ENCODE results near the gene PHF19. TPM values are rescaled to one million over a fixed set of nuclear protein-coding genes. Genes with fewer than 3 reads are reported as not detected.

Gene PHF19
- total and polyA plus RNA-seq, 4 donors: 25.9 to 66.7 (median 51.2) TPM

GRCh38 chr9:120830865-120831264 is 46.1 kb downstream of the PHF19 start:
- Histone ChIP-seq H3K27me3 (ENCODE audit: control insufficient read depth in 1 of 2, insufficient read depth in 2 of 2, low read length in 1 of 2) (no peaks in the 10 kb centered on the region), H3K4me1 (ENCODE audit: control insufficient read depth in 1 of 2, insufficient read depth in 2 of 2, low read length in 2 of 2) (no peaks in the 10 kb centered on the region), H3K36me3 (ENCODE audit: control insufficient read depth in 1 of 2, insufficient read depth in 2 of 2, low read length in 1 of 2) (peaks cover 0 to 13% of the 10 kb centered on the region in 2 donors), H3K9me3 (ENCODE audit: control insufficient read depth, low read length) (no peaks in the 10 kb centered on the region), H3K4me3 (ENCODE audit: low read length in 2 of 2) (no peak overlapping the region), H3K27ac (ENCODE audit: low read depth in 1 of 2, low read length in 2 of 2) (no peak overlapping the region)
- 88 to 94% methylated on average over 3 of the region's 3 CpGs for WGBS, 2 donors
- intact Hi-C loops (cut with DNase I): no loop called here
- no peak for DNase-seq
- no peak for ATAC-seq (ENCODE audit: low FRiP score)

DNA sequence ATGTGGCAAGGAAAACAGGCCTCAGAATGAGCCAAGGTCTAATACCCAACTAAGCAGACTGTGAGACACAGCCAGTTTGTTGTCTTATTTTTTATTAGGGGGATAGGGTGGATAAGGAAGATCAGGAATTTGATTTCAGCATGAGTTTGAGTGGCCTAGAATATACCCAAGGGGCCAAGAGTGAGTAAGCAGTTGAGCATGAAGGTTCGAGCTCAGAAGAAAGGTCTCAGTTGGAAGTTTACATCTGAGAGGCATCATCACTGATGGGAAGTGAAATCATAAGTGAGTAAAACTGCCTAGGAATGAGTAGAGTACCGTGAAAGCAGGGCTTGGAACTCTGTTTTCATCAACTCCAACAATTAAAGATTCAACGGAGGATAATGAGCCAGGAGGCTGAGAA is 46.8 kb downstream of the PHF19 start:
- Histone ChIP-seq H3K9me3 (ENCODE audit: control insufficient read depth, low read length) (no peaks in the 10 kb centered on the region), H3K4me1 (ENCODE audit: control insufficient read depth in 1 of 2, insufficient read depth in 2 of 2, low read length in 2 of 2) (no peaks in the 10 kb centered on the region), H3K4me3 (ENCODE audit: low read length in 2 of 2) (no peak overlapping the region), H3K36me3 (ENCODE audit: control insufficient read depth in 1 of 2, insufficient read depth in 2 of 2, low read length in 1 of 2) (peaks cover 0 to 13% of the 10 kb centered on the region in 2 donors), H3K27ac (ENCODE audit: low read depth in 1 of 2, low read length in 2 of 2) (no peak overlapping the region), H3K27me3 (ENCODE audit: control insufficient read depth in 1 of 2, insufficient read depth in 2 of 2, low read length in 1 of 2) (no peaks in the 10 kb centered on the region)
- WGBS, 2 donors: 85 to 88% methylated on average over 3 of the region's 3 CpGs
- DNase-seq (no peak), ATAC-seq (ENCODE audit: low FRiP score) (no peak)
- intact Hi-C loops (cut with DNase I): no loop called here

DNA sequence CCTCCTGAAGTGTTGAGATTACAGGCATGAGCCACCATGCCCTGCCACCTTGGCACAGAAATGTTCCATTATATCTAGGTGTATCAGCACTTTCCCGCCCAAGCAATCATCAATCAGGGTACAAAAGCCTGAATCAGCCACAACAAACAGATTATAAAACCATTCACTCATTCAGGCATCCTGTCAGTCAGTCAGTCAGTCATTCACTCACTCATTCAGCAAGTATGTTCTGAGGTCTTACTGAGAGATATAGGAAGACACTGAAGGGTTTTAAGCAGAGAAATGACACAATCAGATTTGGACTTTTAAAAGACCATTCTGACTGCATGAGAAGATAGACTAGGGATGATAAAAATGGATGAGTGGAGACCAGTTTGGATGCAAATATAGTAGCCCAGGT is 47.3 kb downstream of the PHF19 start:
- intact Hi-C loops (cut with DNase I): no loop called here
- WGBS, 2 donors: 90 to 97% methylated on average over 1 of the region's 1 CpG
- DNase-seq (no peak), ATAC-seq (ENCODE audit: low FRiP score) (no peak)
- Histone ChIP-seq H3K9me3 (ENCODE audit: control insufficient read depth, low read length) (no peaks in the 10 kb centered on the region), H3K27me3 (ENCODE audit: control insufficient read depth in 1 of 2, insufficient read depth in 2 of 2, low read length in 1 of 2) (no peaks in the 10 kb centered on the region), H3K4me1 (ENCODE audit: control insufficient read depth in 1 of 2, insufficient read depth in 2 of 2, low read length in 2 of 2) (no peaks in the 10 kb centered on the region), H3K27ac (ENCODE audit: low read depth in 1 of 2, low read length in 2 of 2) (no peak overlapping the region), H3K4me3 (ENCODE audit: low read length in 2 of 2) (no peak overlapping the region), H3K36me3 (ENCODE audit: control insufficient read depth in 1 of 2, insufficient read depth in 2 of 2, low read length in 1 of 2) (peaks cover 0 to 13% of the 10 kb centered on the region in 2 donors)

DNA sequence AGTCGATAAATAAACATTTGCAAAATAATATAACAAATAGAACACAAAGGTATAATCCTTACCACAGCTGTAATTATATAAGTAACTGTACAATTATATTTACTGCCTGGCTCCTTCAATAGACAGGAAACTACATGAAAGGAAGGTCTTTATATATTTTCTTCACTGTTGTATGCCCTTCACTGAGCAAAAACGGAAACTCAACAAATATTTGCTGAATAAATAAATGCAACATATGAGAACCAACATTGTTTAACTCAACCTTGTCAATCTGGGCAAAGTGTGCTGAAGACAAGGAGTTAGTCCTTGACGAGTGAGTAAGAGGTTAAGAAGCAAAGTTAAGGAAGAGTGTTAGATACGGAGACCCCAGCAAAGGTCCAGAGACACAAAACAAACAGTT is 56.9 kb downstream of the PHF19 start:
- Histone ChIP-seq H3K4me3 (ENCODE audit: low read length in 2 of 2) (no peak overlapping the region), H3K9me3 (ENCODE audit: control insufficient read depth, low read length) (no peaks in the 10 kb centered on the region), H3K27ac (ENCODE audit: low read depth in 1 of 2, low read length in 2 of 2) (no peak overlapping the region), H3K4me1 (ENCODE audit: control insufficient read depth in 1 of 2, insufficient read depth in 2 of 2, low read length in 2 of 2) (no peaks in the 10 kb centered on the region), H3K27me3 (ENCODE audit: control insufficient read depth in 1 of 2, insufficient read depth in 2 of 2, low read length in 1 of 2) (no peaks in the 10 kb centered on the region), H3K36me3 (ENCODE audit: control insufficient read depth in 1 of 2, insufficient read depth in 2 of 2, low read length in 1 of 2) (peaks cover 11 to 14% of the 10 kb centered on the region in 2 donors)
- DNase-seq (no peak), ATAC-seq (ENCODE audit: low FRiP score) (no peak)
- intact Hi-C loops (cut with DNase I): no loop called here
- 86 to 88% methylated on average over 4 of the region's 4 CpGs for WGBS, 2 donors

GRCh38 chr9:120818595-120818994 is 58.4 kb downstream of the PHF19 start:
- Histone ChIP-seq H3K4me3 (ENCODE audit: low read length in 2 of 2) (no peak overlapping the region), H3K27me3 (ENCODE audit: control insufficient read depth in 1 of 2, insufficient read depth in 2 of 2, low read length in 1 of 2) (no peaks in the 10 kb centered on the region), H3K27ac (ENCODE audit: low read depth in 1 of 2, low read length in 2 of 2) (no peak overlapping the region), H3K4me1 (ENCODE audit: control insufficient read depth in 1 of 2, insufficient read depth in 2 of 2, low read length in 2 of 2) (no peaks in the 10 kb centered on the region), H3K9me3 (ENCODE audit: control insufficient read depth, low read length) (no peaks in the 10 kb centered on the region), H3K36me3 (ENCODE audit: control insufficient read depth in 1 of 2, insufficient read depth in 2 of 2, low read length in 1 of 2) (peaks cover 11 to 14% of the 10 kb centered on the region in 2 donors)
- intact Hi-C loops (cut with DNase I): no loop called here
- ATAC-seq (ENCODE audit: low FRiP score) (no peak), DNase-seq (no peak)
- 53 to 59% methylated on average over 1 of the region's 1 CpG for WGBS, 2 donors

- Histone ChIP-seq H3K36me3 (ENCODE audit: control insufficient read depth in 1 of 2, insufficient read depth in 2 of 2, low read length in 1 of 2) (peaks cover 4 to 9% of the 10 kb centered on the region in 2 donors), H3K4me3 (ENCODE audit: low read length in 2 of 2) (no peak overlapping the region), H3K9me3 (ENCODE audit: control insufficient read depth, low read length) (no peaks in the 10 kb centered on the region), H3K27me3 (ENCODE audit: control insufficient read depth in 1 of 2, insufficient read depth in 2 of 2, low read length in 1 of 2) (no peaks in the 10 kb centered on the region), H3K4me1 (ENCODE audit: control insufficient read depth in 1 of 2, insufficient read depth in 2 of 2, low read length in 2 of 2) (no peaks in the 10 kb centered on the region), H3K27ac (ENCODE audit: low read depth in 1 of 2, low read length in 2 of 2) (no peak overlapping the region)
- WGBS, 2 donors: 96 to 98% methylated on average over 4 of the region's 4 CpGs
- ATAC-seq (ENCODE audit: low FRiP score) (no peak), DNase-seq (no peak)
- intact Hi-C loops (cut with DNase I): no loop called here
Observed at GRCh38 chr9:120815075-120815474, 61.9 kb downstream of the PHF19 start.

DNA sequence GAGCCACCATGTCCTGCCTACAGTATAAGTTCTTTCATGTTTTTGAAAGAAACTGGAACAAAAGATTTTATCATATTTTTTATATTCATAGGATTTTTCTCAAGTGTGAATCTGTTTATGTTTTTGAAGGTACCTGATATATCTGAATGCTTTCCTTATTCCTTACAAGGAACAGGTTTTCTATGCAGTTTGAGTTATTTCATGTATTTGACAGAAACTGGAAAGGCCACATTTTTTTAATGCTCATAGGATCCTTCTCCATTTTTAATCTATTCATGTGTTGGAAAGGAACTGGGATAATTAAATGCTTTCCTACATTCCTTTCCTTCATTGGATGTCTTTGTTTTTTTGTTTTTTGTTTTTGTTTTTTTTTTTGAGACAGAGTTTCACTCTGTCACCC is 68.1 kb downstream of the PHF19 start:
- H3K9me3 ChIP-seq (ENCODE audit: control insufficient read depth, low read length): peaks cover 2% of the 10 kb centered on the region
- no peaks in the 10 kb centered on the region for H3K4me1 ChIP-seq (ENCODE audit: control insufficient read depth in 1 of 2, insufficient read depth in 2 of 2, low read length in 2 of 2)
- no peaks in the 10 kb centered on the region for H3K36me3 ChIP-seq (ENCODE audit: control insufficient read depth in 1 of 2, insufficient read depth in 2 of 2, low read length in 1 of 2)
- no peak overlapping the region for H3K4me3 ChIP-seq (ENCODE audit: low read length in 2 of 2)
- intact Hi-C loops (cut with DNase I): no loop called here
- DNase-seq (no peak), ATAC-seq (ENCODE audit: low FRiP score) (no peak)
- no peaks in the 10 kb centered on the region for H3K27me3 ChIP-seq (ENCODE audit: control insufficient read depth in 1 of 2, insufficient read depth in 2 of 2, low read length in 1 of 2)
- no peak overlapping the region for H3K27ac ChIP-seq (ENCODE audit: low read depth in 1 of 2, low read length in 2 of 2)

GRCh38 chr9:120807607-120808379 is 69.2 kb downstream of the PHF19 start:
- Histone ChIP-seq H3K27ac (ENCODE audit: low read depth in 1 of 2, low read length in 2 of 2) (no peak overlapping the region), H3K4me3 (ENCODE audit: low read length in 2 of 2) (no peak overlapping the region), H3K27me3 (ENCODE audit: control insufficient read depth in 1 of 2, insufficient read depth in 2 of 2, low read length in 1 of 2) (no peaks in the 10 kb centered on the region), H3K36me3 (ENCODE audit: control insufficient read depth in 1 of 2, insufficient read depth in 2 of 2, low read length in 1 of 2) (no peaks in the 10 kb centered on the region), H3K4me1 (ENCODE audit: control insufficient read depth in 1 of 2, insufficient read depth in 2 of 2, low read length in 2 of 2) (no peaks in the 10 kb centered on the region), H3K9me3 (ENCODE audit: control insufficient read depth, low read length) (peaks cover 2% of the 10 kb centered on the region)
- DNase-seq (no peak), ATAC-seq (ENCODE audit: low FRiP score) (no peak)
- intact Hi-C loops (cut with DNase I): no loop called here
